ENCODE measurements around the gene SUPT6H.
"Not testable (repeated sequence)": the region's sequence is repeated elsewhere in the genome, so short reads cannot be mapped to it uniquely, and the experiment has no call there.

SUPT6H gene

GRCh38 chr17:28655160-28655559 lies 6.8 kb upstream of the SUPT6H start:
- DNase-seq, result no peak

GRCh38 chr17:28657756-28658155 lies 4.2 kb upstream of the SUPT6H start:
- DNase-seq, result no peak

- not testable (repeated sequence) for DNase-seq
Observed at GRCh38 chr17:28658342-28658741, 3.7 kb upstream of the SUPT6H start.

- not testable (repeated sequence) for DNase-seq
Observed at GRCh38 chr17:28658766-28659496, 3.1 kb upstream of the SUPT6H start.

GRCh38 chr17:28659497-28659881 lies 2.5 kb upstream of the SUPT6H start:
- not testable (repeated sequence) for DNase-seq

- DNase-seq, result no peak
Observed at GRCh38 chr17:28662527-28662829, 473 bp downstream of the SUPT6H start.

GRCh38 chr17:28663723-28664122 lies 1.7 kb downstream of the SUPT6H start:
- DNase-seq, result no peak

GRCh38 chr17:28665994-28666393 lies 4.0 kb downstream of the SUPT6H start:
- no peak for DNase-seq

- DNase-seq, result no peak
Observed at GRCh38 chr17:28667870-28668269, 5.9 kb downstream of the SUPT6H start.

GRCh38 chr17:28669918-28670317 lies 7.9 kb downstream of the SUPT6H start:
- DNase-seq, result no peak

GRCh38 chr17:28675490-28675889 lies 13.5 kb downstream of the SUPT6H start:
- DNase-seq, result no peak

- no peak for DNase-seq
Observed at GRCh38 chr17:28675980-28676379, 14.0 kb downstream of the SUPT6H start.

- DNase-seq, result no peak
Observed at GRCh38 chr17:28682655-28683054, 20.6 kb downstream of the SUPT6H start.

GRCh38 chr17:28684963-28685362 lies 23.0 kb downstream of the SUPT6H start:
- DNase-seq, result no peak

- no peak for DNase-seq
Observed at GRCh38 chr17:28685366-28685765, 23.4 kb downstream of the SUPT6H start.

- no peak for DNase-seq
Observed at GRCh38 chr17:28686296-28686695, 24.3 kb downstream of the SUPT6H start.

- DNase-seq, result no peak
Observed at GRCh38 chr17:28688481-28688880, 26.5 kb downstream of the SUPT6H start.

- no peak for DNase-seq
Observed at GRCh38 chr17:28689011-28689410, 27.0 kb downstream of the SUPT6H start.

- no peak for DNase-seq
Observed at GRCh38 chr17:28693869-28694268, 31.9 kb downstream of the SUPT6H start.

- no peak for DNase-seq
Observed at GRCh38 chr17:28698253-28698941, 36.4 kb downstream of the SUPT6H start.

- no peak for DNase-seq
Observed at GRCh38 chr17:28700278-28700677, 38.3 kb downstream of the SUPT6H start.

- DNase-seq, result no peak
Observed at GRCh38 chr17:28700830-28701492, 39.0 kb downstream of the SUPT6H start.

GRCh38 chr17:28702026-28702751 lies 40.2 kb downstream of the SUPT6H start:
- no peak for DNase-seq

GRCh38 chr17:28702752-28703150 lies 40.7 kb downstream of the SUPT6H start:
- DNase-seq, result no peak

All from NCI-H1417 treated with DMSO at 0.1 percent for 48 hours (cell line).